ENCODE results near the gene ARL4A. TPM values are rescaled to one million over a fixed set of nuclear protein-coding genes. Genes with fewer than 3 reads are reported as not detected.

ARL4A gene
- total RNA-seq, 2 donors from 2014 or later, result 27.5 to 88.8 TPM

DNA sequence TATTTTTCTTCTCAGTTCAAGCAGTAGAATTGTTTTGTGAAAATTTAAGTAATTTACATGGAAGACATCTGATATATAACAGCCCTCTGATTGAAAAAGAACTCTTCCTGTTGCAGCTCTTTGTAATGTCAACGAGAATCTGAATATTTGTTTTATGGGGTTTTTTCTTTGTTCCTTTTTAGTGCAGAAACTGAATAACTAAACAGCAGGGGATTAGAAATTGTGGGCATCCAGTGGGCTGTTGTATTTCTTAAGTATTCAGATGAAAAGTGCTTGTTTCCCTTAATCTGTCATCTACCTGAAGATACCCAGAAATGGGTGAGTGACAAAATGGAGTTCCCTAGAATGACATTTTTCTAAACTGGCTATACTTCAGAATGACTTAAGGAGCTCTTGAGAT, 7.4 kb downstream of the ARL4A start:
- no peaks in the 10 kb centered on the region for H3K27me3 ChIP-seq

DNA sequence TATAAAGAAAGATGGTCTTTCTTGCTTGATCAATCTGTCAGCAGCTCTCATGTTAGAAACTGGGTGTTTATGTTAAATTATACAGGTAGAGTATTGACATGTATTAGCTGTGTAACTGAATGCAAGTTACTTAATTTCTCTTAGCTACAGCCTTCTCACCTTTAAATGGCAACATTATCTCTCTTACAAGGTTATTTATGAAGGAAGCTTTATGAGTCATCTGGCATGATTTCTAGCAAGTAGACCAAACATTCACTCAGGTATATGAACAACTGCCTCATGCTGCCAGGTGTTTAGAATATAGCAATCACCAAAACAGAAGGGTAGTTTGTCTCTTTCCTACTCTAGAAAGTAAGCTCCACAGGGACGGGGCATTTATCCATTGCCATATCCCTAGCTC, 8.5 kb downstream of the ARL4A start:
- no peaks in the 10 kb centered on the region for H3K36me3 ChIP-seq
- H3K4me3 ChIP-seq, result no peak overlapping the region
- no peaks in the 10 kb centered on the region for H3K27me3 ChIP-seq
- H3K27ac ChIP-seq, result no peak overlapping the region
- TF ChIP-seq, protein P1, sequence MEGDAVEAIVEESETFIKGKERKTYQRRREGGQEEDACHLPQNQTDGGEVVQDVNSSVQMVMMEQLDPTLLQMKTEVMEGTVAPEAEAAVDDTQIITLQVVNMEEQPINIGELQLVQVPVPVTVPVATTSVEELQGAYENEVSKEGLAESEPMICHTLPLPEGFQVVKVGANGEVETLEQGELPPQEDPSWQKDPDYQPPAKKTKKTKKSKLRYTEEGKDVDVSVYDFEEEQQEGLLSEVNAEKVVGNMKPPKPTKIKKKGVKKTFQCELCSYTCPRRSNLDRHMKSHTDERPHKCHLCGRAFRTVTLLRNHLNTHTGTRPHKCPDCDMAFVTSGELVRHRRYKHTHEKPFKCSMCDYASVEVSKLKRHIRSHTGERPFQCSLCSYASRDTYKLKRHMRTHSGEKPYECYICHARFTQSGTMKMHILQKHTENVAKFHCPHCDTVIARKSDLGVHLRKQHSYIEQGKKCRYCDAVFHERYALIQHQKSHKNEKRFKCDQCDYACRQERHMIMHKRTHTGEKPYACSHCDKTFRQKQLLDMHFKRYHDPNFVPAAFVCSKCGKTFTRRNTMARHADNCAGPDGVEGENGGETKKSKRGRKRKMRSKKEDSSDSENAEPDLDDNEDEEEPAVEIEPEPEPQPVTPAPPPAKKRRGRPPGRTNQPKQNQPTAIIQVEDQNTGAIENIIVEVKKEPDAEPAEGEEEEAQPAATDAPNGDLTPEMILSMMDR (IDR thresholded peaks at IDR 0.05), result no peak
- no peaks in the 10 kb centered on the region for H3K4me1 ChIP-seq
- intact Hi-C loops (cut with DNase I), result loop anchor here (10.0 kb wide), 1 partner anchor 109 kb away; no protein-coding TSS in a partner anchor
- H3K9me3 ChIP-seq, result no peaks in the 10 kb centered on the region
- no peak for DNase-seq
- no peak overlapping the region for H3K9ac ChIP-seq (ENCODE audit: low read depth in 2 of 2, low read length in 2 of 2)

More for the DNA sequence above, 7.4 kb downstream of the ARL4A start:
- DNase-seq, result no peak
- Histone ChIP-seq H3K9ac (ENCODE audit: low read depth in 2 of 2, low read length in 2 of 2) (no peak overlapping the region), H3K9me3 (no peaks in the 10 kb centered on the region), H3K27ac (no peak overlapping the region), H3K4me1 (no peaks in the 10 kb centered on the region), H3K4me3 (no peak overlapping the region), H3K36me3 (no peaks in the 10 kb centered on the region)
- TF ChIP-seq, protein P1 (IDR thresholded peaks at IDR 0.05), result no peak
- intact Hi-C loops (cut with DNase I), result loop anchor here (10.0 kb wide), 1 partner anchor 110 kb away; no protein-coding TSS in a partner anchor

DNA sequence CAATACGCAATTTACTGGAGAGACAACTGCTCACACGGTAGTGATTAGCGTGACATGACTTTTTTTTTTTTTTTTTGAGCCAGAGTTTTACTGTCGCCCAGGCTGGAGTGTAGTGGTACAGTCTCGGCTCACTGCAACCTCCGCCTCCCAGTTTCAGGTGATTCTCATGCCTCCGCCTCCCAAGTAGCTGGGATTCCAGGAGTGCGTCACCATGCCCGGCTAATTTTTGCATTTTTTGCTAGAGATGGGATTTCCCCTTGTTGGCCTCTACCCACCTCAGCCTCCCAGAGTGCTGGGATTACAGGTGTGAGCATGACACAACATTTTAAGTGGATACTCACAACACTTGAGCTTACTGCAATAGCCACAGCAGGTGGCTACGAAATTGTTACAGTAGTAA, 11.9 kb downstream of the ARL4A start:
- intact Hi-C loops (cut with DNase I), result loop anchor here (10.0 kb wide), 1 partner anchor 106 kb away; no protein-coding TSS in a partner anchor
- Histone ChIP-seq H3K9ac (ENCODE audit: low read depth in 2 of 2, low read length in 2 of 2) (no peak overlapping the region), H3K36me3 (no peaks in the 10 kb centered on the region), H3K27me3 (no peaks in the 10 kb centered on the region), H3K4me3 (no peak overlapping the region), H3K27ac (no peak overlapping the region), H3K9me3 (no peaks in the 10 kb centered on the region), H3K4me1 (no peaks in the 10 kb centered on the region)
- TF ChIP-seq, protein P1 (IDR thresholded peaks at IDR 0.05), result no peak
- no peak for DNase-seq

DNA sequence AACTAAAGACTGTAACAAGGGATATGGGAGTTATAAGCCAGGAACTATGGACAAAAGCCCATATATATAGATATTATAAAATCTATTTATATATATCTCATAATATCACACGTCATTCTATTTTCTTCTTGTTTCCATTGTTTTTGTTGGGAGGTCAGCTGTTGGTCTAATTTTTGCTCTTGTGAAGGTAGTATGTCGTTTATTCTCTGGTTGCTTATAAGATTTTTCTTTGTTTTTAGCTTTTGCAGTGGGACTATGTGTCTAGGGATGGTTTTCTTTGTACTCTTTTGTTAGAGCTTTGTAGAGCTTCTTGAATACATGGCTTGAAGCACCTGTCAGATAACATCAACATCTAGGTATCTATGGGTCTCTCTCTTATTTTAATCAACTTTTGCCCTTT, 14.0 kb downstream of the ARL4A start:
- no peak overlapping the region for H3K9ac ChIP-seq (ENCODE audit: low read depth in 2 of 2, low read length in 2 of 2)
- no peak overlapping the region for H3K27ac ChIP-seq
- intact Hi-C loops (cut with DNase I), result no loop called here
- H3K9me3 ChIP-seq, result no peaks in the 10 kb centered on the region
- no peak overlapping the region for H3K4me3 ChIP-seq
- no peaks in the 10 kb centered on the region for H3K27me3 ChIP-seq
- no peaks in the 10 kb centered on the region for H3K36me3 ChIP-seq
- TF ChIP-seq, protein P1 (IDR thresholded peaks at IDR 0.05), result no peak
- no peaks in the 10 kb centered on the region for H3K4me1 ChIP-seq
- DNase-seq, result no peak

DNA sequence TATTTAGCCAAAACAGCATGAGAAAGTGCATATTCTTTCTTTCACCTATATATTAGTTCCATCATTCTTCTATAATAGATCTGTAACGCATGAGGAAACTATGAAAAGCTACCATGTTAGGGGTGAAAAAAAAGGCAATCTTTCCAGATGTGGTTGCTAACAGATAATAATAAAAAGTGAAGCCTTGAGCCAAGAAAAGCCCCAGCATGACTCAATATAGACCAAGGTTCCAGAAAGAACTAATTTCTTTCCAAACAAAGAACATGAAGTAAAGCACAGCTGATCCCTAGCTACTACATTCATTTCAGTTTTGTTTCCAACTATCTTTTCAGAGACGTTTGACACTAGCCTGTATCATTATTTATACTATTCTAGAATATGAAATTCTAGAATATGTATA, 16.4 kb downstream of the ARL4A start:
- Histone ChIP-seq H3K4me3 (no peak overlapping the region), H3K9me3 (no peaks in the 10 kb centered on the region), H3K27ac (no peak overlapping the region), H3K36me3 (no peaks in the 10 kb centered on the region), H3K27me3 (no peaks in the 10 kb centered on the region), H3K9ac (ENCODE audit: low read depth in 2 of 2, low read length in 2 of 2) (no peak overlapping the region), H3K4me1 (no peaks in the 10 kb centered on the region)
- TF ChIP-seq, protein P1 (IDR thresholded peaks at IDR 0.05), result no peak
- intact Hi-C loops (cut with DNase I), result no loop called here
- no peak for DNase-seq
